HL-60 (cell line): Measurements from ENCODE around the gene FERMT3.

Experiments
- DNase-seq, 2 experiments: peaks; one replicate each; pipeline ENCODE4 v3.0.0-alpha.2; 2010 to 2020; ENCODE audit warnings: low read depth in 1 of 2, low spot score in 1 of 2
- H3K27ac ChIP-seq: fragments of 250-450 bp; sonication (Bioruptor Pico); replicated peaks from 2 replicates; pipeline ENCODE4 v1.5.1; 2020; ENCODE audit warnings: mild to moderate bottlenecking, moderate library complexity
- H3K27me3 ChIP-seq: fragments of 250-450 bp; sonication (Bioruptor Pico); 2 replicates; pipeline ENCODE4 v1.5.1; 2021; ENCODE audit warnings: mild to moderate bottlenecking, moderate library complexity; ENCODE audit not compliant: insufficient read depth, poor library complexity, severe bottlenecking
- H3K4me3 ChIP-seq: replicated peaks from 2 replicates; pipeline ENCODE4 v1.5.1; 2011; ENCODE audit warnings: mild to moderate bottlenecking, control low read depth, low read length; ENCODE audit not compliant: insufficient read depth
- GABPA ChIP-seq: IDR thresholded peaks from 2 replicates; pipeline ENCODE4 v1.6.1; 2012; ENCODE audit warnings: low read depth
- POLR2AphosphoS5 ChIP-seq: IDR thresholded peaks from 2 replicates; pipeline ENCODE4 v1.6.1; 2012; ENCODE audit warnings: low read depth
- REST ChIP-seq: IDR thresholded peaks from 2 replicates; pipeline ENCODE4 v1.6.1; 2012; ENCODE audit warnings: low read depth; ENCODE audit not compliant: insufficient replicate concordance
- SPI1 ChIP-seq: IDR thresholded peaks from 2 replicates; pipeline ENCODE4 v1.6.1; 2012; ENCODE audit warnings: low read depth, mild to moderate bottlenecking, borderline replicate concordance
- TF ChIP-seq, protein P1 (sequence below): IDR thresholded peaks from one replicate; pipeline ENCODE4 v1.5.1; 2011; ENCODE audit warnings: low read length, control low read depth, inconsistent platforms; ENCODE audit not compliant: insufficient read depth

FERMT3 gene

GRCh38 chr11:64192434-64192833 is 14.1 kb upstream of the FERMT3 start:
- no peak for DNase-seq
- H3K27ac ChIP-seq, result no peak overlapping the region
- TF ChIP-seq SPI1 (no peak), GABPA (no peak), REST (no peak), POLR2AphosphoS5 (no peak)
- TF ChIP-seq, protein P1, sequence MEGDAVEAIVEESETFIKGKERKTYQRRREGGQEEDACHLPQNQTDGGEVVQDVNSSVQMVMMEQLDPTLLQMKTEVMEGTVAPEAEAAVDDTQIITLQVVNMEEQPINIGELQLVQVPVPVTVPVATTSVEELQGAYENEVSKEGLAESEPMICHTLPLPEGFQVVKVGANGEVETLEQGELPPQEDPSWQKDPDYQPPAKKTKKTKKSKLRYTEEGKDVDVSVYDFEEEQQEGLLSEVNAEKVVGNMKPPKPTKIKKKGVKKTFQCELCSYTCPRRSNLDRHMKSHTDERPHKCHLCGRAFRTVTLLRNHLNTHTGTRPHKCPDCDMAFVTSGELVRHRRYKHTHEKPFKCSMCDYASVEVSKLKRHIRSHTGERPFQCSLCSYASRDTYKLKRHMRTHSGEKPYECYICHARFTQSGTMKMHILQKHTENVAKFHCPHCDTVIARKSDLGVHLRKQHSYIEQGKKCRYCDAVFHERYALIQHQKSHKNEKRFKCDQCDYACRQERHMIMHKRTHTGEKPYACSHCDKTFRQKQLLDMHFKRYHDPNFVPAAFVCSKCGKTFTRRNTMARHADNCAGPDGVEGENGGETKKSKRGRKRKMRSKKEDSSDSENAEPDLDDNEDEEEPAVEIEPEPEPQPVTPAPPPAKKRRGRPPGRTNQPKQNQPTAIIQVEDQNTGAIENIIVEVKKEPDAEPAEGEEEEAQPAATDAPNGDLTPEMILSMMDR, result no peak
- no peak overlapping the region for H3K4me3 ChIP-seq
- H3K27me3 ChIP-seq, result no peaks in the 10 kb centered on the region

GRCh38 chr11:64196626-64197025 is 9.9 kb upstream of the FERMT3 start:
- TF ChIP-seq POLR2AphosphoS5 (no peak), SPI1 (no peak), REST (no peak), GABPA (no peak)
- TF ChIP-seq, protein P1, result no peak
- no peak for DNase-seq
- Histone ChIP-seq H3K27me3 (no peaks in the 10 kb centered on the region), H3K4me3 (no peak overlapping the region), H3K27ac (no peak overlapping the region)

DNA sequence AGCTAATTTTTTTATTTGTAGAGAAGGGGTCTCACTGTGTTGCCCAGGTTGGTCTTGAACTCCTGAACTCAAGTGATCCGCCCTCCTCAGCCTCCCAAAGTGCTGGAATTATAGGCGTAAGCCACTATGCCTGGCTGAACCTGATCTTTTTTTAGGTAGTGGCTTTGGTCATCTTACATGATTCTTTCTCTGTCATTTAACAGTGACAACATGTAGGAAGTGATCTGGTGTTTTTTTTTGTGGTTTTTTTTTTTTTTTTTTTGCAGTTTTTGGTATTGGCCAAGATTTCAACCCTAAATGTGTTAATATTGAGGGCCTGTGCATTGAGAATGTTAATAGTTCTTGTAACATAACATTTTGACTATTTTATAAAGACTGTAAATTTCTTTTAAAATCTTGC is 8.0 kb upstream of the FERMT3 start:
- no peak for DNase-seq
- Histone ChIP-seq H3K27me3 (no peaks in the 10 kb centered on the region), H3K4me3 (no peak overlapping the region), H3K27ac (no peak overlapping the region)
- TF ChIP-seq SPI1 (no peak), POLR2AphosphoS5 (no peak), REST (no peak), GABPA (no peak)
- TF ChIP-seq, protein P1, result no peak
